Neural cell (in vitro differentiated cells): ENCODE results near the gene TTC21A. TPM values are rescaled to one million over a fixed set of nuclear protein-coding genes. Genes with fewer than 3 reads are reported as not detected.

Source experiments
- H2AFZ ChIP-seq: fragments of 200-600, 300-800 bp; sonication (generic), shearing (Covaris generic); 2 replicates; pipeline ENCODE4 v1.6.0; 2014; ENCODE audit warnings: low read depth, mild to moderate bottlenecking, antibody characterized with exemption, low read length, moderate library complexity
- H3F3A ChIP-seq: fragments of 200-600 bp; shearing (Covaris generic); 2 replicates; pipeline ENCODE4 v1.6.1; 2016; ENCODE audit warnings: mild to moderate bottlenecking, moderate library complexity, mixed read lengths, antibody characterized with exemption, low read length; ENCODE audit not compliant: insufficient read depth, poor library complexity, severe bottlenecking
- H3K27ac ChIP-seq: fragments of 200-600, 300-800 bp; sonication (generic), shearing (Covaris generic); 2 replicates; pipeline ENCODE4 v1.5.1; 2014; ENCODE audit warnings: mild to moderate bottlenecking, low read length, moderate library complexity
- H3K27me3 ChIP-seq: fragments of 300-800, 200-600 bp; sonication (generic), shearing (Covaris generic); 2 replicates; pipeline ENCODE4 v1.6.0; 2014; ENCODE audit warnings: mild to moderate bottlenecking, low read depth, low read length, moderate library complexity; ENCODE audit not compliant: insufficient read depth
- H3K36me3 ChIP-seq: fragments of 300-800, 200-600 bp; sonication (generic), shearing (Covaris generic); 2 replicates; pipeline ENCODE4 v1.5.1; 2014; ENCODE audit warnings: mild to moderate bottlenecking, antibody characterized with exemption, low read length, moderate library complexity; ENCODE audit not compliant: insufficient read depth
- H3K4me2 ChIP-seq: fragments of 300-800, 200-600 bp; sonication (generic), shearing (Covaris generic); 2 replicates; pipeline ENCODE4 v1.6.0; 2014; ENCODE audit warnings: mild to moderate bottlenecking, low read length
- H3K4me3 ChIP-seq: fragments of 300-800, 200-600 bp; sonication (generic), shearing (Covaris generic); 2 replicates; pipeline ENCODE4 v1.5.1; 2014; ENCODE audit warnings: mild to moderate bottlenecking, low read length, moderate library complexity
- H3K79me2 ChIP-seq: fragments of 200-600 bp; shearing (Covaris generic); replicated peaks from 2 replicates; pipeline ENCODE4 v1.6.0; 2014; ENCODE audit warnings: mild to moderate bottlenecking, low read length, moderate library complexity; ENCODE audit not compliant: insufficient read depth
- H3K9ac ChIP-seq: fragments of 300-800, 200-600 bp; sonication (generic), shearing (Covaris generic); 2 replicates; pipeline ENCODE4 v1.6.1; 2016; ENCODE audit warnings: mild to moderate bottlenecking, low read length, mixed read lengths
- H3K9me2 ChIP-seq: fragments of 200-600 bp; shearing (Covaris generic); 2 replicates; pipeline ENCODE4 v1.6.1; 2016; ENCODE audit warnings: mild to moderate bottlenecking, low read length, mixed read lengths; ENCODE audit not compliant: insufficient read depth
- H3K9me3 ChIP-seq: fragments of 200-600, 300-800 bp; sonication (generic), shearing (Covaris generic); 2 replicates; pipeline ENCODE4 v1.6.1; 2016; ENCODE audit warnings: mild to moderate bottlenecking, mixed run types, low read length, moderate library complexity, mixed read lengths
- H4K20me1 ChIP-seq: fragments of 200-600 bp; shearing (Covaris generic); 2 replicates; pipeline ENCODE4 v1.6.1; 2016; ENCODE audit warnings: mild to moderate bottlenecking, mixed run types; ENCODE audit not compliant: insufficient read depth
- CTCF ChIP-seq: fragments of 450-650 bp; IDR thresholded peaks from 2 replicates; pipeline ENCODE4 v1.5.1; 2014; ENCODE audit warnings: antibody characterized with exemption, mild to moderate bottlenecking, moderate library complexity; ENCODE audit not compliant: poor library complexity, severe bottlenecking
- EP300 ChIP-seq: fragments of 450-650 bp; conservative IDR thresholded peaks from 2 replicates; pipeline ENCODE4 v1.6.1; 2014; ENCODE audit warnings: antibody characterized with exemption, mild to moderate bottlenecking, moderate library complexity; ENCODE audit not compliant: poor library complexity, severe bottlenecking
- EZH2 ChIP-seq: fragments of 200-600, 300-800 bp; shearing (Covaris generic), sonication (generic); IDR thresholded peaks from 2 replicates; pipeline ENCODE4 v1.6.1; 2014; ENCODE audit warnings: antibody characterized with exemption, low read length, borderline replicate concordance, mild to moderate bottlenecking; ENCODE audit not compliant: insufficient read depth, poor library complexity, severe bottlenecking
- MXI1 ChIP-seq: fragments of 450-650 bp; conservative IDR thresholded peaks from 2 replicates; pipeline ENCODE4 v1.6.1; 2014; ENCODE audit warnings: antibody characterized with exemption, mild to moderate bottlenecking; ENCODE audit not compliant: poor library complexity, severe bottlenecking
- POLR2AphosphoS5 ChIP-seq: IDR thresholded peaks from 2 replicates; pipeline ENCODE4 v1.6.1; 2012
- RAD21 ChIP-seq: fragments of 450-650 bp; conservative IDR thresholded peaks from 2 replicates; pipeline ENCODE4 v1.6.1; 2014; ENCODE audit warnings: antibody characterized with exemption, mild to moderate bottlenecking, moderate library complexity
- SMC3 ChIP-seq: fragments of 450-650 bp; conservative IDR thresholded peaks from 2 replicates; pipeline ENCODE4 v1.6.1; 2014; ENCODE audit warnings: antibody characterized with exemption, mild to moderate bottlenecking, moderate library complexity; ENCODE audit not compliant: poor library complexity
- TAF1 ChIP-seq: IDR thresholded peaks from 2 replicates; pipeline ENCODE4 v1.6.1; 2012; ENCODE audit warnings: low read depth
- polyA plus RNA-seq: library from polyadenylated mRNA; depleted of rRNA; stranded (reverse); fragments of >200 nt; gene quantifications from 2 replicates; pipeline ENCODE4 v1.2.3, GENCODE V29; 2014
- TF ChIP-seq, protein P1 (sequence below): IDR thresholded peaks from 2 replicates; pipeline ENCODE4 v1.6.1; 2012; ENCODE audit warnings: borderline replicate concordance

The TTC21A gene
- polyA plus RNA-seq, 1 donor from 2014 or later, result 6.2 TPM

DNA sequence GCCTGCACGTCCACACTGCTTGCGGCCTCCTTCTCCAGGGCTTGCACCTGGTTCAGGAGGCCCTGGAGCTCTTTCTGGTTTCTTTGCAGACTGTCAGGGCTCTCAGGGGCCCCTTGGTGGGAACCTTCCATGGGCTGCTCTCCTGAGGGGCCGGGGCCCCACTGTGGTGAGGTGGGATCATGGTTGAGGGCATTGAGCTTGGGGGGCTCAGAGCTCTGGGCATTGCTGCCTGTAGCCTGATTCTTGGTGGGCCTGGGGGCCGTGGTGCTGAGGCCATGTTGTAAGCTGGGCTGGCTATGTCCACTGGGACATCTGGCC lies 77.4 kb downstream of the TTC21A start:
- no peaks in the 10 kb centered on the region for H3K9me3 ChIP-seq
- no peak overlapping the region for H3K4me3 ChIP-seq
- no peak overlapping the region for H2AFZ ChIP-seq
- H3F3A ChIP-seq, result no peaks in the 10 kb centered on the region
- no peak overlapping the region for H3K9ac ChIP-seq
- H3K27me3 ChIP-seq, result peaks cover 3% of the 10 kb centered on the region
- H3K4me2 ChIP-seq, result no peak overlapping the region
- H4K20me1 ChIP-seq, result no peaks in the 10 kb centered on the region
- H3K9me2 ChIP-seq, result no peaks in the 10 kb centered on the region
- no peak overlapping the region for H3K27ac ChIP-seq
- H3K36me3 ChIP-seq, result no peaks in the 10 kb centered on the region
- no peaks in the 10 kb centered on the region for H3K79me2 ChIP-seq
- TF ChIP-seq TAF1, result no peak
- no peak for TF ChIP-seq SMC3
- TF ChIP-seq MXI1, result no peak
- TF ChIP-seq, protein P1, sequence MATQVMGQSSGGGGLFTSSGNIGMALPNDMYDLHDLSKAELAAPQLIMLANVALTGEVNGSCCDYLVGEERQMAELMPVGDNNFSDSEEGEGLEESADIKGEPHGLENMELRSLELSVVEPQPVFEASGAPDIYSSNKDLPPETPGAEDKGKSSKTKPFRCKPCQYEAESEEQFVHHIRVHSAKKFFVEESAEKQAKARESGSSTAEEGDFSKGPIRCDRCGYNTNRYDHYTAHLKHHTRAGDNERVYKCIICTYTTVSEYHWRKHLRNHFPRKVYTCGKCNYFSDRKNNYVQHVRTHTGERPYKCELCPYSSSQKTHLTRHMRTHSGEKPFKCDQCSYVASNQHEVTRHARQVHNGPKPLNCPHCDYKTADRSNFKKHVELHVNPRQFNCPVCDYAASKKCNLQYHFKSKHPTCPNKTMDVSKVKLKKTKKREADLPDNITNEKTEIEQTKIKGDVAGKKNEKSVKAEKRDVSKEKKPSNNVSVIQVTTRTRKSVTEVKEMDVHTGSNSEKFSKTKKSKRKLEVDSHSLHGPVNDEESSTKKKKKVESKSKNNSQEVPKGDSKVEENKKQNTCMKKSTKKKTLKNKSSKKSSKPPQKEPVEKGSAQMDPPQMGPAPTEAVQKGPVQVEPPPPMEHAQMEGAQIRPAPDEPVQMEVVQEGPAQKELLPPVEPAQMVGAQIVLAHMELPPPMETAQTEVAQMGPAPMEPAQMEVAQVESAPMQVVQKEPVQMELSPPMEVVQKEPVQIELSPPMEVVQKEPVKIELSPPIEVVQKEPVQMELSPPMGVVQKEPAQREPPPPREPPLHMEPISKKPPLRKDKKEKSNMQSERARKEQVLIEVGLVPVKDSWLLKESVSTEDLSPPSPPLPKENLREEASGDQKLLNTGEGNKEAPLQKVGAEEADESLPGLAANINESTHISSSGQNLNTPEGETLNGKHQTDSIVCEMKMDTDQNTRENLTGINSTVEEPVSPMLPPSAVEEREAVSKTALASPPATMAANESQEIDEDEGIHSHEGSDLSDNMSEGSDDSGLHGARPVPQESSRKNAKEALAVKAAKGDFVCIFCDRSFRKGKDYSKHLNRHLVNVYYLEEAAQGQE, result no peak
- TF ChIP-seq POLR2AphosphoS5, result no peak
- no peak for TF ChIP-seq EP300
- no peak for TF ChIP-seq CTCF
- no peak for TF ChIP-seq EZH2
- TF ChIP-seq RAD21, result no peak

- H3F3A ChIP-seq, result no peaks in the 10 kb centered on the region
Observed at GRCh38 chr3:39185326-39185958, 78.0 kb downstream of the TTC21A start.

More at GRCh38 chr3:39185326-39185958, 78.0 kb downstream of the TTC21A start:
- Histone ChIP-seq H3K4me3 (no peak overlapping the region), H3K79me2 (no peaks in the 10 kb centered on the region), H3K27ac (no peak overlapping the region), H4K20me1 (no peaks in the 10 kb centered on the region), H3K27me3 (no peaks in the 10 kb centered on the region), H3K4me2 (no peak overlapping the region), H3K36me3 (no peaks in the 10 kb centered on the region), H3K9ac (no peak overlapping the region), H3K9me2 (no peaks in the 10 kb centered on the region), H2AFZ (no peak overlapping the region), H3K9me3 (no peaks in the 10 kb centered on the region)
- no peak for TF ChIP-seq SMC3
- no peak for TF ChIP-seq MXI1
- TF ChIP-seq POLR2AphosphoS5, result no peak
- TF ChIP-seq EZH2, result no peak
- TF ChIP-seq, protein P1, result no peak
- TF ChIP-seq RAD21, result no peak
- TF ChIP-seq EP300, result no peak
- no peak for TF ChIP-seq TAF1
- no peak for TF ChIP-seq CTCF
